HG03139 (cell line): ENCODE measurements around the gene CLN6.
"Not testable (repeated sequence)": the region's sequence is repeated elsewhere in the genome, so short reads cannot be mapped to it uniquely, and the experiment has no call there.

Experiments
- ATAC-seq: cut with Tn5 transposase; IDR thresholded peaks from one replicate; pipeline ENCODE4 v1.9.1; 2021; ENCODE audit not compliant: unreplicated experiment

The CLN6 gene

GRCh38 chr15:68192117-68192516, 37.4 kb downstream of the CLN6 start:
- no peak for ATAC-seq

- ATAC-seq = no peak
Observed at GRCh38 chr15:68191555-68191954, 38.0 kb downstream of the CLN6 start.

- ATAC-seq = no peak
Observed at GRCh38 chr15:68190048-68190447, 39.5 kb downstream of the CLN6 start.

- ATAC-seq = no peak
Observed at GRCh38 chr15:68188647-68189046, 40.9 kb downstream of the CLN6 start.

GRCh38 chr15:68187559-68187958, 42.0 kb downstream of the CLN6 start:
- ATAC-seq = no peak

- ATAC-seq = no peak
Observed at GRCh38 chr15:68186671-68187397, 42.7 kb downstream of the CLN6 start.

GRCh38 chr15:68184616-68185480, 44.7 kb downstream of the CLN6 start:
- ATAC-seq = no peak

GRCh38 chr15:68183616-68184315, 45.8 kb downstream of the CLN6 start:
- ATAC-seq = no peak

GRCh38 chr15:68177742-68178141, 51.8 kb downstream of the CLN6 start:
- ATAC-seq = no peak

- no peak for ATAC-seq
Observed at GRCh38 chr15:68176601-68177000, 52.9 kb downstream of the CLN6 start.

- no peak for ATAC-seq
Observed at GRCh38 chr15:68175526-68175925, 54.0 kb downstream of the CLN6 start.

GRCh38 chr15:68173119-68173518, 56.4 kb downstream of the CLN6 start:
- ATAC-seq = no peak

- not testable (repeated sequence) for ATAC-seq
Observed at GRCh38 chr15:68172037-68172436, 57.5 kb downstream of the CLN6 start.

GRCh38 chr15:68166847-68167246, 62.7 kb downstream of the CLN6 start:
- ATAC-seq = no peak

- ATAC-seq = no peak
Observed at GRCh38 chr15:68163191-68163590, 66.3 kb downstream of the CLN6 start.

GRCh38 chr15:68158046-68158628, 71.4 kb downstream of the CLN6 start:
- ATAC-seq = no peak

GRCh38 chr15:68157074-68157473, 72.5 kb downstream of the CLN6 start:
- ATAC-seq = no peak
